CD4-positive, alpha-beta T cell treated with Interleukin-15 for 1 hour (primary cell): ENCODE results near the gene PDE4D.

ENCODE experiments used
- DNase-seq: peaks from one replicate; pipeline ENCODE4 v3.0.0-alpha.2; 2020

Gene PDE4D

DNA sequence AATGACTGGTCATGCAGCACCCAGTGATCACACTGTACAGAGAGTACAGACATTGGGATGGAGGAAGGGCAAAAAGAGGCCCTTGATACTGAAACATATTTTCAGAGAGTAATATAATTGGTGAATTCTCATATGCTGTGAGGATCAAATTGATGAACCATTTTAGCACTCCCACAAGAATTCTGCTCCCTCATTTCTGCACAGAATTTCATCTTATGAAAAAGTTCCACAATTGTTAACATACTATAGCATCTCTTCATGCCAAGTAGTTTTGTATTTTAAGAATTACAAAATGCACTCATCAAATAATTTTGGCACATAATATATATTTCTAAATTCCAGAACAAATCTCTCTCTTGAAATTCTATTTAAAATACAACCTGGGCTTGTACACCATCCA lies 351.2 kb downstream of the PDE4D start:
- no peak for DNase-seq

DNA sequence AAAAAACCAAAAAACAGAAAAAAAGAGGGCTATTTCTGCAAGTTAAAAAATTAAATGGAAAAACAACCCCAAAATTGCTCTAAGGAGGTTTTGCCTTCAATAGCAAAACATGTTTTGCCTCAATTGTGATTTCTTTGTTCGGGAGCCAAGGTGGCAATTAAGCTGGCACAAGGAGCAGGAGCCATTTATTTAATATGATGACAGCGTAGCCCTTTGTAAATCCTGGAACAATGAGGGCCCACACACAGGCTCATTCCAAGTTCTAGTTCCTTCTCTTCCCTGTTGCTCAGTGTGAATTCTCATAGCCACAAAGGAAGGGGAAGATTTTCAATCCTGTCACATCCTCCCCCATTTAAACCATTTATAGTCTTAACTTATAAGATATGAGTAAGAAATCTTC lies 353.2 kb downstream of the PDE4D start:
- DNase-seq, result no peak

DNA sequence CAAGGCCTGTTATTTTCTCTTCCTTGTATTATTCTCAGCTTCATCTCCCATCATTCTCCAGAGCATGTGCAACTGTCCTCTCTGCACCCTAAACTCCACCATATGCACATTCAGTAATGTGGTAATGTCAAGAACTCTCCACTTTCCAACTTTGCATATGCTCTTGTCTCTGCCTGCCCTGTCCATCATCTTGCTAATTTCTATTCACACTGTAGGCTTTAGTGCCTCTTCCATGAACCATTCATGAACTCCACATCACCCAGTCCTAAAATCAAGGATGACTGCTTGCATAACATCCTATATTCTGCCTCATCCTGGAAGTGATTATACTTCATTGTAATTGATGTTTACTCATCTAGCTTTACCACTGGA lies 354.8 kb downstream of the PDE4D start:
- DNase-seq, result no peak

DNA sequence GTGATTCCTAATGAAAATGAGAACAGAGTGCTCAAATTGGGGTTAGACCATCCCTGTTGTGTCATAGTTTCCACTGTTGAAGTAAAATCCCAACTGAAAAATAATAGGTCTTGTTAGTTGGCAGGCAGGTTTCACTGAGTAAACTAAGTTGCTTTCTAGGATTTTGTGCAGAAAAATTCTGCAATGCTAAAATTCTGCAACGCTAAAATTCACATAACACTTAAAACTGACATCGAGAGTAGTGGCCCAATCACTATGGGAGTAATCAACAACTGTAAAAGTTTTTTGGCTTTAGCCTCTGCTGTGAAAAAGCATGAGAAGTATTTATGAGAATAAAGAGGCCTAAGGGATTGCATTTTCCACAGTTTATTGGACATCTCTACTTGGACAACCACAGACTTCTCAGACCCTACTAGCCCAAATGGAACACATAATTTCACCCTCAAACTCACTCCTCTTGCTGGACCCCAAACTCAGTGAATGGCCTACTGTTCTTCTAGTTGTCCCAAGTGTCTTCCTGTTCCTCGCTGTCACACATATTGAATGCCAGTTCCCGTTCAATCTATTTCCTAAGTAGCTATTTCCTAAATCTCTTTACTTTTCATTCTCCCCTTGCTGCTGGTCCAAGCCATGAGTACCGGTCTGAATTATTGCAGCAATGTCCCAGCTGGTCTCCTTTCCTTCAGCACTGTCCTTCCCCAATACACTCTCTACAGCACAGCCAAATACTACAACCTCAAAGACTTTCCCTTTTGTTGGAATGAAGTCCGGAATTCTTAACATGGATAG lies 355.4 kb downstream of the PDE4D start:
- no peak for DNase-seq

DNA sequence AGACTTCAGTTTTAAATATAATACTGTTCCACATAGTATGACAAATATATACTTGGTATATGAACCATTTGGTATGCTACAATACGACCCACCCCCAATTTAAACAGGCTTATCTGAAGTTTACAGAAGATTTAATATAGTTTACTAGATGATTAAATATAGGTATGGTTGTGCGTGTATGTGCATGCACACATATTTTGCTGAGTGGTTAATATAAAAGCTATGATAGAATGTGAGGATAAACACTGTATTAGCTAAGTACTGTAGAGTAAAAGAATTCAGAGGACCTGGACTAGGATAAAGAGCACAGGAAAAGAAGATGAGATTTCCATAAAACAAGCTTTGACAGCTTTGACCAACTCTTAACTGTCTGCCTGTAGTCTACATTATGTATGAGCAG lies 356.7 kb downstream of the PDE4D start:
- no peak for DNase-seq

DNA sequence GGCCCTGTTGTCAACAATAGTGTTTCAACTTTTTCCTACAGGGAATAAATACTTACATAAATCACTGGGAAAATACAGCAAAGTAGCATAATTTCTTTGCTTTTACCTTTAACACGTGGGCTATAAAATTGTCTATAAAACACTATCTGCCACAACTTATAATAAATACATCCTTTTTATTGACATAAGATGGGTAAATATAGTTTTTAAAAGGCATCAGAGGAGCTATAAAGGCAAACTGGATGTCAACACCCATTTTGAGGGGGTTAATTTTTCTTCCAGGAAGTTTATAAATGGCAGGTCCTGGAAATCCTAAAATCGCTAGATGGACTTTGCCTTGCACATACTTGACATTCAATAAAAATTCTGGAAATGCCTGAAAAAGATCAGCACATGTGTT lies 358.0 kb downstream of the PDE4D start:
- no peak for DNase-seq

DNA sequence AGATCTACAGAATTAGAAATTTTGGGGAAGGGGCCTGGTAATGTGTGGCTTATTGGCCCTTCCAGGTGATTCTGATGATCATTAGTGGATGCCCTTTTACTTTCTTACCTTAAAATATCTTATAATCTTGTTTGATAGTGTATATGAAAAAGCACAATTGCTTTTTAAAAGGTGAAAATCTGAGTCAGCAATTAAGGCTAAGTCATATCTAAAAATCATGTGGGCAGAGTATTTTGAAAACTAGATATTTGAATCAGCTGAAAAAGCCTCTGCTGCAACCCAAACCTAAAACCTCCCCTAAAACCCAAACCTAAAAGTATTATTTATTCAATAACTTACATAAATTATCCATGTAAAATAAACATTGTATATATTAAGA lies 359.8 kb downstream of the PDE4D start:
- no peak for DNase-seq

DNA sequence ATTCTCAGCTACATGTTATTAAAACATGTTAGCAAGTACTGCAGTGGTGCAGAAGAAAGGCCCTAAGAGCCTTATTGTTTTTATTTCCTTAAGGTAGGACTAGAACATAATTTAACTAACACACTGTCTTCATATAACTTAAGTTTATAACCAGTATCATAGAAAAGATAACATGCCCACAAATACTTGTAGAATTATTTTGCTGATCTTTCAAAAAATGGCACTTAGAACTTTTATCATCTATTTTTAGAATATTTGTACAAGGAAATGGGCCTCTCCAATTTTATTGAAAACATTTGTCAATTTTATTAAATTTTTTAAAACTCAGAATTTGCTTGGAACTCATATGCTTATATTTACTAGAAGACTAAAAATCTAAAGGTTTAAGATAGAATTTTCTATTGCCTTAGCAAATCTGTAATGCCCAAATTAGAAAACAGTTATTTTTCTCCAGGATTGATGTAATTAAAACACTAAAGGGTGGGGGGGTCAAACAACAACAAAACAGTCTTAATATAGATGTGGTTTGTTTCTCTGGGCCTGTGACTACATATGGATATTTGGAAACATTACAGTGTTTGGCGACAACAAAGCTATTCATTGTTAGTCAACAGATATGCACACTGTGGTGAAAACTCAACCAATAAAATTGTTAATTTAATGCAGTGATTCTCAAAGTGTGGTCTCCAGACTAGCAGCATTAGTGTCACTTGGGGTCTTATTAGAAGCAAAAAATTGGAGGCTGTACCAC lies 360.4 kb downstream of the PDE4D start:
- DNase-seq, result no peak

DNA sequence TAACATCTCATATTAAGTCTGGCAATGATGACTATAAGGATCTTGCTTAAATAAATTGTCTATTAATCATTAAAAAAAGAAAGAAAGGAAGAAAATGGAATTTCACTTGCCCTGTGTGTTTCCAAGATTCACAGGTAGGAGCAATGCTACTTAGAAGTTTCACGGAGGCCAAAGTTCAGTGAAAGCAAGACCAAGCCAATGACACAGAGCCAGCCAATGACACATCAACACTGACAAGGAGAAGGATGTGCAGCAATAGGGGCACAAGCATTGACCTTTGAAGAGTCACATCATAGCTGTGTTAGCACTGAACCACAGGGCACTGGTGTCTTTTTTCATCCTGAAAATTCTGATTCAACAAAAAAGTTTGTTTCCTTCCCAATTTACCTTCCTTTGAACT lies 364.3 kb downstream of the PDE4D start:
- no peak for DNase-seq

DNA sequence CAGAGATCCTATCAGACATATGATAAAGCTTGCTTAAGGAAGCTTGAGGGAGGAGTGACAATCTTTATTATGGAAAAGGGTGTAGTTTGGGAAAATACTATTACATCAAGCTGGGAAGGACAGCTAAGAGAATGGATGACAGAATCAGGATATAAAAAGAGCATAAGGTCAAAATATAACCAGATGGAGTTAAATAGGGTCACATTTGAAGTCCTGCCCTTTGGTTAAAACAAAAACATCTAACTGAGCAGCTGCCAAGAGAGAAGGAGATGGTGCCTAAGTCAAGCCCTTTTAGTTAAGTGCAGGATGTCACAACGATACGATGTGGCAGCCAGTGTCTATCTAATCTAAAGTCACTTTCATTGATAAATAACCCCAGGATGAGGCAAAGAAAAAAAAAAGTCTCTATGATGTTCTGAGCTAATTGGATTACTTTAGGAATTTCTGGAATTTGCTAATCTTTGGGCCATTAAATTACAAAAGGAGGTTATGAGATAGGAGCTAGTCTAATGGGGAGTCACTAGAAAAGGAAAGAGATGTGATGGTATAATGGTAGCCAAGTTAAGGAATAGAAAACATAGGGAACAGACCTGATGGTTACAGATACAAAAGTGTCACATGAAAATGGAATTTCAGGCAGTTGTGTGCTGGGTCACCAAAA lies 365.2 kb downstream of the PDE4D start:
- no peak for DNase-seq

DNA sequence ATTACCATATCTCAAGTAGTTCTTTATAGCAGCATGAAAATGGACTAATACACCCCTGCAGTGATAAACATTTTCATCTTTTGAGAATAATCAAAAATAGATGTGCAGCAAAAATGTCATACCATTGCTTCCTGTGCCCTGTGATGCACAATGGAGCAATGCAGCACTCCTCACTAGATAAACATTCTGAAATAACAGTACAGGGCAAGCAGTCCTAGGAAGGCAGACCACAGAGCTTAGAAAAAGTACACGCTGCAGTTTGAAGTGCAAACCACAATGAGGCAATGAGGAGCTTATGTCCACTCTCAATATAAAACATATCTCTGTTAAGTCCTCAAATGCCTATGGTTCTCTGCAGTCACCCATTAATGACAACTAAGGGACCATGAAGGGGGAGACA lies 367.6 kb downstream of the PDE4D start:
- DNase-seq, result no peak

DNA sequence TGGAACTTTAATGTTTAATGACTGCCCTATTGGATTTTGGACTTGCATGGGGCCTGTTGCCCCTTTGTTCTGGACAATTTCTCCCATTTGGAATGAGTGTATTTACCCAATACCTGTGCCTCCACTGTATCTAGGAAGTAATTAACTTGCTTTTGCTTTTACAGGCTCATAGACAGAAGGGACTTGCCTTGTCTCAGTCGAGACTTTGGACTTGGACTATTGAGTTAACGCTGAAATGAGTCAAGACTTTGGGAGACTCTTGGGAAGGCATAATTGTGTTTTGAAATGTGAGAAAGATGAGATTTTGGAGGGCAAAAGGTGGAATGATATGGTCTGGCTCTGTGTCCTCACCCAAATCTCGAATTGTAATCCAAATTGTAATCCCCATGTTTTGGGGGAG lies 368.2 kb downstream of the PDE4D start:
- DNase-seq, result no peak

DNA sequence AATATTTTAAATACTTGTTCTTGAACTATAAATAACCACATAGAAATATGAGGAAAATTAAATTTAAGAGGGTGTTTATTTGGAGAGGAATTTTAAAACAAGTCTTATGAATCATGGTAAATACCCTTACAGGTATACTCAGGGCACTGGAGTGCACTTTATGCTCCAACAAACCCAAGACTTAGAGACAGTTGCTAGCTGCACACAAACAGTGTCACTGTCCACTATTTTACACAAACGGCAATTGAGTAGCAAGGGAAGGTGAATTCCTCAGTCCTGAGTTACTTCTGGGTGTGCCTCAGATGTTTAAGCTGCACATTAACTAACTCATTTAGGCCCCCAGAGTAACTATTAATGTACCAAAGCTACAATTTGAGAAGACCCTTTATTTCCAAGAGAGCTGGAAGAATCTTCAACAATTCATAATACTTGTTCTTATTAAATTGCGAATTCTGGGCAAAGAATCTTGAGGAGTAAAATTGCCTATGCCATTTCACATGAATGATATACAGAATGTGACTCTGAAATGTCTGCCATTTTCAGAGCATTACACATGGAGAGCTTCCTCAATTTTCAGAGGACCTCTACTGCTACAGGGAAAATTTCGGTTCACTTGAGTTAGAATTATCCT lies 371.2 kb downstream of the PDE4D start:
- no peak for DNase-seq

DNA sequence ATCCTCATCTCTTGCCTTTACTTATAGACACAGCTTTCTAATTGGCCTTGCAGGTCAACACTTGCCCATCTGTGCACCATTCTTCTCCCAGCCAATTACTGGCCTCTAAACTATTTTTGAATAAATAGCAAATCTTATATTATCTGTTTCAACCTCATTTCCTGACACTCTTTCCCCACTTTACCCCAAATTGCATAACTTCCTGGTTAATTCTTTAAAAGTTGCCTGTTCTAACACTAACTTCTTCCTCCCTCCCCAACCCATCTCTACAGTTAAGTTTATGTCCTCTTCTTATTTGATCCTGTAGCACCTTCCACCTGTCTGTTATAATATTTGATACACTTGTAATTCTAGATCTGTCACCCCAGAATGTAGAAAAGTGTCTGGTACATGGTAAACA lies 372.1 kb downstream of the PDE4D start:
- no peak for DNase-seq

DNA sequence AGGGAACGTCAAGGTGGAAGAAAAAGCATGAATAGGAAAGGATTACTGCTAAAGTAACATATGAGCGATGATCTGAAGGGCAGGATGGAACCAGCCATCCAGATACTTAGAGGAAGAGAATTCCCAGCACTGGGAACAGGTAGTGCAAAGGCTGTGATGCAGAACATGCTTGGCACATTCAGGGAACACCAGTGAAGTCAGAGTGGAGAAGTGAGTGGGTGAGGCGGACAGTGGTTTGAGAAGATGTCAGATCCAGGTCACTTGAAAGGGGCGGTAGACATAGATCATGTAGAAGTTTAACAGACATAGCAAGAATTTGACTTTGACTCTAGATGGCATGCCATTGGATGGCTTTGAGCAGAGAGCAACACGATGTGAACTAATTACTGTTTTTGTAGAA lies 374.2 kb downstream of the PDE4D start:
- DNase-seq, result no peak

DNA sequence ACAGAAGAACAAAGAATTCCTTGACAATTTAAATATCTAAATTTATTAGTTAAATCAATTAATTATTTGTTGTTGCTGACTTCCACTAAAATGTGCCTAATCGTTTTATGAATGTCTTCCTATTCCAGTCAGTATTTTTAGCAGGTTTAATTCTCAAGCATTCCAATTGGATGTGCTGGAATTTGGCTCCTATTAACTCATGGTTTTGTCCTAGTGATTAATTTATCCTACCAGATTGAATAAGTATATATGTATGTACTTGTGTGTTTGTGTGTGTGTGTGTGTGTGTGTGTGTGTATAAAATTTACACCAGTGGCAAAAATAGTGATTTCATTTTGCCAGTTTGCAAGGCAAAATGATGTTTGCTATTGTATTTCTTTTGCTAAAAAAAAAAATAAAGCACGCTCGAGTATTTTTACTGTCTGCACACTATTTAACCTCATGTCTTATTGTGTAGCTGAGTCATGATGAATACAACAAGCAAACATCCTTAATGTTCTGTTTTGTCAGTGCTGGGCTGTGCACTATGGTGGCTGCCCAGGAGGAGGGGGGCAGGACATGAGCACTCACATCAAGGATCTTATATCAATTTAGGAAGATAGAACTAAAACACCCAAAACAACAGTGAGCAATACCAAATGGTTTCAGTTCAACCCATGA lies 375.5 kb downstream of the PDE4D start:
- DNase-seq, result no peak

DNA sequence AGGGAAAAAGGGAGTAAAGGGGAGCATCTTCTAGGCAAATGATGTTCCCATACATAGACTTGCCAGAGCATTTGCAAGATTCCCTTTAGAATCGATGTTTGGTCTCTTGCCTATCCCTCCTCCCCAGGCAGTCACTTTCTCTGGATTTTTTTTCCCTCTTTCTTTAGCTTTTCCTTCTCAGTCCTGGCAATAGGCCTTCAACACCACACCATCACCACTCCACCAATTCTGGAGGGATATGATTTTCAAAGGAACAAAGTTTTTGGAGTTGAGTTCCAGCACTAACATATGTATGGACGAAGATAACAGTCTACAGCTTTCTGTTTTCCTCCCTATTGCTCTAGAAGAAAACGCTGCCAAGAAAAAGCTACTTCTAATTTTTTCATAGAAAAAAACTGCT lies 377.4 kb downstream of the PDE4D start:
- no peak for DNase-seq

DNA sequence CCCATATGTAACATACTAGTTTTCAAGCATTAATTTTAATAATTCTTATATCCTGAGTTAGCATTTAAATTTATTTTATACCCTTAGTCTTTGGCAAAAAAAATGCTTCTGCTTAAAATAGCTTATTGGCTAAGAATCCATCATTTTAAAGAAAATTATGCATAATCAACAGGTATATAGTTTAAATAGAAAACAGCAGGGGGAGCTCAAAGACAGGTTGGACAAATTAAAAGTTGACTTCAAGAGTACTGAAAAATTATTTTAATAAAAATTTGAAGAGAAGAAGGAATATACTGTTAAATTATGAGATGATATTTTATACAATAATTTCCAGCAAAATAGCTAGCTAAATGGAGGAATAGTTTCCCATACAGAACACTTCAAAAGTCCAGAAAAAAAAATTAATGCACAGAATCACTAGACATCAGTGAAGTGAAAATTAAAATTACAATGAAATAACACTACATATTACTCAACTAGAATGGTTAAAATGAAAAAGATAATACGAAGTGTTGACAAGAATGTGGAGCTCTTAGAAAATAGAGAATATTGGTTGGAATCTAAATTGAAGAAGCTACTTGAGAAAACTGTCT lies 387.1 kb downstream of the PDE4D start:
- no peak for DNase-seq

DNA sequence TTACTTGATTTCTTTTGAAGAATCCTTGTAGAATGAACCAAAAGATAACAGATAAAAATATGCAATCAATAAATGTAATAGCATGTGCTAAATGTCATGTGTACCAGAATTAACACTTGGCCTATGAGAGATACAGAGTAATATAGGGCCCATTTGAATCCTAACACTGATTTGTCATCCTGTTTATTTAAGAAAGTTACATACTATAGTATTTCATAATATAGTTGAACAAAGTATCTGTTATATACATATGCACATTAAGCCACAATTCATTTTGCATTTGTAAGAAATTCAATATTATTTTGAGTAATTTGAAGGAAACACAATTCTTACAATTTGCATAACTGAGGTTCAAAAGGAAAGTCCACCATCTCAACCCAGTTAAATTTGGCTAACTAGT lies 389.5 kb downstream of the PDE4D start:
- DNase-seq, result no peak

DNA sequence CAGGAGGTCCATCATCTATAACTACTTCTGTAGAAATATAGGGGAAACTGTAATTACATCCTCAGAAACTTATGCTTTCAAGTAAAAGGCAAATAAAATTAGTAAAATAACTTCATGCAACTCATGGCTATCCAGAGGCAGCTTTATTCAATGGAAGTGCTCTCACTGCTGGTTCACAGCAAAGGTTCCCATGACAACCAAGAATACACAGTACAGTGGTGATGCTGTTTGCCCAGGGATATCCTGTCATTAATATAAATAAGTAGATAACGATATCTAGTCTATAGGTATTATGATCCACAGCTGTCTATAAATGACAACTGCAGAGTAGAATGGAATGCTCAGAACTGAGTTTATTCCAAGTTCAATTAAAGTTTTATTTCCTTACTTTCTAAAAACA lies 390.3 kb downstream of the PDE4D start:
- DNase-seq, result no peak

DNA sequence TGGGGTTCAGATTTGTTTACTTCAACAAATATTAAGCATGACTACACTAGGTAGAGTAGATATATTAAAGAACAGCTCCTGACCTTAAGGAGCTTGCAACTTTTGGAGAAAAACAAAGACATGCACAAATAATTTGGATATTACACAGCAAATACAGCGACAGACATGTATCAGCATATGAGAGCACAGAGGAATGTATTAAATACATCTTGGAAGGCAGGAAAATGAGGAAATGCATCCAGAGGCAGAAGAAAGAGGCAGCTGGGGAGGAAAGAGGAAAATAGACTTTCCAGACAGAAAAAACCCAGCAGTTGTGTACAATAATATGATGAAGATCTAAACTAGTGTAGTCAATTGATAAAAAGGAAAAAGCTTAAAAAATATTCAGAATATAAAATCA lies 392.2 kb downstream of the PDE4D start:
- no peak for DNase-seq

DNA sequence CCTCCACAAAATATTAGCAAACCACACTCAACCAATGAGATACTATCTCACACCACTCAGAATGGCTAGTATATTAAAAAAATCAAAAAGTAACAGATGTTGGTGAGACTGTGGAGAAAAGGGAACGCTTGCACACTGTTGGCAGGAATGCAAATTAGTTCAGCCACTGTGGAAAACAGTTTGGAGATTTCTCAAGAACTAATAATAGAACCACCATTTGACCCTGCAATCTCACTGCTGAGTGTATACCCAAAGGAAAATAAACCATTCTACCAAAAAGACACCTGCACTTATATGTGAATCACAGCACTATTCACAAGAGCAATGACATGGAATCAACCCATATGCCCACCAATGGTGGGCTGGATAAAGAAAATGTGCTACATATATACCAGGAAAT lies 393.5 kb downstream of the PDE4D start:
- DNase-seq, result no peak

DNA sequence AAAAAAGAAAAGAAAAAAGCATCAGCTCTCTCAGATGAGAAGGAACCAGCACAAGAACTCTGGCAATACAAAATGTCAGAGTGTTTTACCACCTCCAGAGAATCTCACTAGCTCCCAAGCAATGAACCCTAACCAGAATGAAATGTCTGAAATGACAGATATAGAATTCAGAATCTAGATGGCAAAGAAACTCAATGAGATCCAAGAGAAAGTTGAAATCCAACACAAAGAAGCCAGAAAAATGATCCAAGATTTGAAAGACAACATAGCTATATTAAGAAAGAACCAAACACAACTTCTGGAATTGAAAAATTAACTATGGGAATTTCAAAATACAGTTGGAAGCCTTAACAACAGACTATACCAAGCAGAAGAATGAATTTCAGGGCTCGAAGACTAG lies 396.3 kb downstream of the PDE4D start:
- DNase-seq, result no peak
